NCI-H774 (cell line): ENCODE data around the gene NLGN1.
"Not testable (repeated sequence)": the region's sequence is repeated elsewhere in the genome, so short reads cannot be mapped to it uniquely, and the experiment has no call there.

Source experiments
- DNase-seq: peaks from one replicate; lab custom pipeline; 2025; lab: John Stamatoyannopoulos, UW

The NLGN1 gene

GRCh38 chr3:174162550-174162949 is 765.0 kb downstream of the NLGN1 start:
- no peak for DNase-seq

DNA sequence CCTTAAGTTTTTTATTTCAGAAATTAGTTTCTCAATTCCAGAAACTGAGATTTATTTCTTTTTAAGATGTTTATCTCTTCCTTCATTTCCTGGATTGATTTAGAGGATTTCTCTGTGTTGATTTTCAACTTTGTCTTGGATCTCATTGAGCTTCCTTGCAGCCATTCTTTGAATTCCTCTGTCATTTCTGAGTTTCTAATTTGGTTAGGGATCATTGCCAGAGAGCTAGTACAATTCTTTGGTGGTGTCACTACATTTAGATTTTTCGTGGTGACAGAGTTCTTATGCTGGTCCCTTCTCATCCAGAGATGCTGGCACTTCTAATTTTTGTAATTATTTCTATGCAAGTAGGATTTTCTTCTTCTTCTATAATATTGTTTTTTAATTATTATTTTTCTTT is 770.5 kb downstream of the NLGN1 start:
- no peak for DNase-seq

DNA sequence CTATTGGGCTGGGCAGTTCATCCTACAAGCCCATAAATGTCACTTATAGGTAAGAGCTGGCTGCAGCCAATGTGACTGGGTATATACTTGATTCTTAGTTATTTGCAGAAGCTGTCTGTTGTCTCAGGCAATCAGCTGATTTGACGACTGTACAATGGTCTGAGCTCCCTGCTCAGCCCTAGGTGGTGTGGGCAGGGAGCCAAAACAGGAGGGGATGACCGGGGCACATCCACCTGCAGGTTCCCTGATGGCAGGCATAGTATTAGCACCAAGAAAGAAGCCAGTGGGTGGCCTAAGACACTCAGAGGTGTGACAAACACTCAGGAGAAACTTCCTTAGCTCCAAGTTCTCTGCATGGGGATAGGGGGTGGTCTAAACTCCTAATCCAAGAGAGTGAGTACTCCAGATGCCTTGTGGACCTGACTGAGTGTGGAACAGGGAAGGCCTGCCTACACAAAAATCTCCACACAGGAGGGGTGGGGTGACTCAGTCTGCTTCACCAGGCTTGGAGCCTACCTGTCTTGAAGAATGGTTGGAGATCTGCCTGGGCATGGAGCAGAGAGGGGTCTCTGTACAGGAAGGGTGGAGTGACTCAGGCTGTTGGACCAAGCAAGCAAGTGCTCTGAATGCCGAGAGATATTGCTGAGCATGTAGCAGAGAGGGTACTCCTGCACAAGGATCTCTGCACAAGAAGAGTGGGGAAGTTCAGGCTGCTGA is 771.2 kb downstream of the NLGN1 start:
- peak; percentile 15 for DNase-seq

GRCh38 chr3:174169736-174170135 is 772.2 kb downstream of the NLGN1 start:
- no peak for DNase-seq

GRCh38 chr3:174170248-174170647 is 772.7 kb downstream of the NLGN1 start:
- no peak for DNase-seq

DNA sequence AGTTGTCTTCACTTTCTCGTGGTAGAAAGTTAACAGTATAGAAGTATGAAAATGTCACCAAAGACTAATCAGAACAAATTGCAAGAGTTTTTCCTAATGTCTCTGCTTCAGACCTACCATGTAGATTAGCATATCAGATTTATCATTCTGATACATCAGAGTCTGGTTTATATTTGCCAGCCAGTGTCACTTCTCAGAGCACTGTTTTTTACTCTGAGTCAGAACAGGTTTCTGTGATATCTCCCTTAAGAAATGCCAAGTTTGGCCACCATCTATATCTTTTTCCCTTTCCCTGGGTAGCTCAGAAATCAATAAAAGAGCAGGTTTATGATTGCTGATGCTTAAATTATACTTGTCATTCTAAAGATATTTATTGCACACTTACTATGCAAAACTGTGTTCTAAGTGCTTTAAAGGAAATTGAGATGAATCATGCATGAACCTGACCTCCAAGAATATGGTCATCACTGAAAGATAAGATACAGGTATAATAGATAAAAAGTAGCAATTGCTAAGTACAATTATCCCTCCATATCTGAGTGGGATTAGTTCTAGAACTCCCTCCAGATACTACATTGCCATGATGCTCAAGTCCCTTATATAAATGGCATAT is 788.9 kb downstream of the NLGN1 start:
- DNase-seq = no peak

DNA sequence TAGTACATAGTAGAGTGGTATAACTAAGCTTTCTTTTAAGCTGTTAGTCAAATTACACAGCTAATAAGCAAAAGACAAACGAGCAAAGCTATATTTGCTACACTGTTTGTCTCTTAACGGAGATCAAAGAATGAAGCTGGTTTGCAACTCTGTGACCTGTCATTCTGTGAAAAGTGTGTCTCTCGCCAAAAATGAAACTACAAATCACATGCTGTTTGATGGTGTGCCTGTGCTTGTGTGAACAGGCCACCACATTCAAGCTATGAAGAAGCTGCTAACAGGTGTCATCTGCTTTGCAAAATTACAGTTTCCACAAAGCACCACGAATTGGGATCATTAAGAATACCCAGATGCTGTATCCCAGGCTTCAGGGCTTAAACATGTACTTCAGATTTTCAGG is 793.8 kb downstream of the NLGN1 start:
- no peak for DNase-seq

DNA sequence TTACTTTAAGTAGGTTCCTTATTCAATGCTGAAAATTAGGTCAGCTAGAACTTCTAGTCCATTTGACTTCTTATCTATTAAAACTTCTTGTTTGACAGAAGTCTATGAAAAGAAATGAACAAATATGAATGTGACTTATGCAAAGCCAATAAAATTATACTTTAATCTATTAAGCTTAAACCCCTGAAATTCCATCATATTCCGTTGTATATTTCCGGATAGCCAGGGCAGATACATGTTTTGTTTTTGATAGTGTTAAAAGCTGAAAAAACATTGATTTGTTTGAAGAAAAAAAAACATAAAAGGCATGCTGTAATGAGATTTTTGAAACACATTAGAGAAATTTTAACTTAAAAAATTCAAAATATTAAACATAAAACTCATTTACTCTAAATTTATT is 794.4 kb downstream of the NLGN1 start:
- DNase-seq = no peak

DNA sequence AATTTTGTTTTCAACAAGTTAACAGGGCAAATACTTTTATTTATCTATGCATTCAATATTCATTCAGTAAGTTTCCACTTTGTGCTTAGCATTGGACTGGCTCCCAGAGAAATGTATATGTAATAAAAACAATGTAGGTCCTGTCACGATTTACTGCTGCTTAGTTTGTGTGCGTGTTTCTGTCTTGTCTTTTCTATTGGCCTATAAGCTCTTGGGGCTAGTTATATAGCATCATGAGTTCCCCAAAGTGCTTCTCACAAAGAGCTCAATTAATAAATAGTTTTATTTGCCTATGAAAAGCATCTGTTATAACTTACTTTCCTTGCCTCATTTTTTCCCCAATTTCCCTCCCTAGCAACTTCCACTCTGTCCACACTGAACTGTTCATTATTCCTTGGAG is 794.9 kb downstream of the NLGN1 start:
- DNase-seq = no peak

- DNase-seq = no peak
These were observed 796.1 kb downstream of the NLGN1 start for GRCh38 chr3:174193604-174194003.

GRCh38 chr3:174197416-174197815 is 799.9 kb downstream of the NLGN1 start:
- no peak for DNase-seq

- DNase-seq = no peak
These were observed 800.7 kb downstream of the NLGN1 start for GRCh38 chr3:174198199-174198598.

- DNase-seq = no peak
These were observed 802.2 kb downstream of the NLGN1 start for GRCh38 chr3:174199696-174200095.

GRCh38 chr3:174202116-174202515 is 804.6 kb downstream of the NLGN1 start:
- DNase-seq = no peak

GRCh38 chr3:174202561-174202960 is 805.0 kb downstream of the NLGN1 start:
- DNase-seq = no peak

GRCh38 chr3:174204765-174205164 is 807.2 kb downstream of the NLGN1 start:
- no peak for DNase-seq

- no peak for DNase-seq
These were observed 809.2 kb downstream of the NLGN1 start for GRCh38 chr3:174206607-174207192.

- DNase-seq = no peak
These were observed 810.6 kb downstream of the NLGN1 start for GRCh38 chr3:174208161-174208560.

DNA sequence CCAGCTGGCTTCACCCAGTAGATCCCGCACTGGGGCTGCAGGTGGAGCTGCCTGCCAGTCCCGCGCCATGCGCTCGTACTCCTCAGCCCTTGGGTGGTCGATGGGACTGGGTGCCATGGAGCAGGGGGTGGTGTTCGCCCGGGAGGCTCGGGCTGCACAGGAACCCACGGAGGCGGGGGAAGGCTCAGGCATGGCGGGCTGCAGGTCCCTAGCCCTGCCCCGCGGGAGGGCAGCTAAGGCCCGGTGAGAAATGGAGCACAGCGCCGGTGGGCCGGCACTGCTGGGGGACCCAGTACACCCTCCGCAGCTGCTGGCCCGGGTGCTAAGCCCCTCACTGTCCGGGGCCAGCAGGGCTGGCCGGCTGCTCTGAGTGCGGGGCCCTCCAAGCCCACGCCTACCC is 814.4 kb downstream of the NLGN1 start:
- DNase-seq = not testable (repeated sequence)

DNA sequence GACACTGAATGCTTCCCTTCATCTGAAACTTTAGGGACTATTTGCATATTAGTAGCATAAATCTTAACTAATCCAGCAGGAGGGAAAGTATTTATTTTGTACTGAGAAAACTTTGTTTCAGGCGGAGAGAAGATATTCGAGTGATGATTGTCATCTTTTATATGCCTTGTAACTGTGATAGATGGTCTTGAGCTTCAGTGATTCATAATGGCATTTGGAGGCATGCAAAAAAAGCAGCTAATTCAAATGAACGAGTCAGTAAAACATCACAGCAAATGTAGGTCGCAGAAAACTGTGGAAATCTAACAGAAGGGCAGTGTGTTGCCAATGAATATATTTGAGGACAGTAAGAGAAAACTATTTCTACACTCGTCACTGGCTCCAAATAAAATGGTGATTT is 817.9 kb downstream of the NLGN1 start:
- no peak for DNase-seq

GRCh38 chr3:174216019-174216418 is 818.5 kb downstream of the NLGN1 start:
- no peak for DNase-seq

DNA sequence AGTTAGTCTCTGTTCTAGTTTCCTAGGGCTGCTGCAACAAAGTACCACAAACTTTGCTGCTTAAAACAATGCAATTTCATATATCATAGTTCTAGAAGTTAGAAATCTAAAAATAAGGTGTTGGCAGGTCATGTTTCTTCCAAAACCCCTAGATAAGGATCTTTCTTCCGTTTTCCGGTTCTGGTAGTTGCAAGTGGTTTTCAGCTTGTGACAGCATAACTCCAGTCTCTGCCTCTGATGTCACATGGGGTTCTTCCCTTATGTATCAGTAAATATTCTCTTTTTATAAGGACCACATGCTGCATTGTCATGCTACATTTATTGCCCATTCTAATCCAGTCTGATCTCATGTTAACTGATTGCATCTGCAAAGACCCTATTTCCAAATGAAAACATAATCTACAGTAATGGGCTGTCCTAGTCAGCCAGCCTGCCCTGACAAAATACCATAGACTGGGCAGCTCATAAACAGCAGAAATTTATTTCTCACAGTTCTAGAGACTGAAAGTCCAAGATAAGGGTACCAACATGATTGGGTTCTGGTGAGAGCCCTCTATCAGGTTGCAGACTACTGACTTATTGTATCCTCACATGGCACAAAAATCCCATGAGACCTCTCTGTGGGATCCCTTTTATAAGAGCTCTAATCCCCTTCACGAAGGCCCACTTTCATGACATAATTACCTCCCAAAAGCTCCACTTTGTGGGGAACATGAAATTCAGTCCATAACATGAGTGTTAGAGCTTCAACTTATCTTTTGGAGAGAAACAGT is 819.6 kb downstream of the NLGN1 start:
- no peak for DNase-seq

DNA sequence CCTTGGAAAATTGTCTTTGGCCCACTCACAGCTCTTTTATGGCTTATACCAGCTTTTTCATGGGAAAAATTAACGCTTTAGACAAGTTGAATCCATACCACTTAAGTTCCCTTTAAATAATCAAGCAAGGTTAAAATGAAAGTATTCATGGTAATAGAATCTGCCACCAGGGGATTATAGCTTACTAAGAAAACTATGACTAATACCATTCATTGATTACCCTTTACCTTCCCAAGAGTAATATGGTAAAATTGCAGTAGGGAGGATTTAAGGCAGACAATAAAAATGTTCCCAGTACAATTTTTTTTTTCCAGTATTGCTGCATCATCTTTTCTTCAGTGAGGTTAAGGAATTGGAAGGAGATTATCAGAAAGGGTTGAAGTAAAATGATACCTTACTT is 820.5 kb downstream of the NLGN1 start:
- no peak for DNase-seq
